Spleen (tissue), 11 donors: ENCODE measurements around the gene NAA16. TPM values are rescaled to one million over a fixed set of nuclear protein-coding genes. Genes with fewer than 3 reads are reported as not detected.

Experiments
- DNase-seq: peaks from one replicate; pipeline ENCODE4 v3.0.0-alpha.2; 2020
- H3K27ac ChIP-seq, 8 donors: fragments of 200-600 bp; sonication (generic) in 7 of 8; 1 replicate in 4 of 8; 2 replicates in 4 of 8; pipeline versions ENCODE4 v1.5.0 to v1.8.0; 2016 to 2021; ENCODE audit warnings: inconsistent platforms in 4 of 8, mild to moderate bottlenecking in 4 of 8, moderate library complexity in 1 of 8
- H3K27me3 ChIP-seq, 7 donors: fragments of 200-600 bp; sonication (generic) in 6 of 7; replicated peaks in 1 of 7; 1 replicate in 4 of 7; 2 replicates in 3 of 7; pipeline versions ENCODE4 v1.5.0 to v1.8.0; 2016 to 2021; ENCODE audit warnings: inconsistent platforms in 3 of 7, mild to moderate bottlenecking in 1 of 7
- H3K36me3 ChIP-seq, 6 donors: fragments of 200-600 bp; sonication (generic) in 5 of 6; 1 replicate in 4 of 6; 2 replicates in 2 of 6; pipeline versions ENCODE4 v1.5.0 to v1.8.0; 2016 to 2021; ENCODE audit warnings: inconsistent platforms in 2 of 6
- H3K4me1 ChIP-seq, 6 donors: fragments of 200-600 bp; sonication (generic) in 5 of 6; 1 replicate in 3 of 6; 2 replicates in 3 of 6; pipeline versions ENCODE4 v1.5.0 to v1.8.0; 2016 to 2021; ENCODE audit warnings: inconsistent platforms in 3 of 6
- H3K4me3 ChIP-seq, 8 donors: fragments of 200-600 bp; sonication (generic) in 7 of 8; 1 replicate in 4 of 8; 2 replicates in 4 of 8; pipeline versions ENCODE4 v1.5.0 to v1.8.0; 2016 to 2021; ENCODE audit warnings: inconsistent platforms in 4 of 8, mild to moderate bottlenecking in 4 of 8, moderate library complexity in 2 of 8
- H3K9me3 ChIP-seq, 8 donors: fragments of 200-600 bp; sonication (generic) in 7 of 8; 1 replicate in 4 of 8; 2 replicates in 4 of 8; pipeline versions ENCODE4 v1.5.0 to v1.8.0; 2016 to 2021; ENCODE audit warnings: inconsistent platforms in 4 of 8
- POLR2A ChIP-seq, 3 donors: fragments of 450-650 bp; IDR thresholded peaks; one replicate each; pipeline ENCODE4 v1.5.1; 2017; ENCODE audit warnings: antibody characterized with exemption in 3 of 3, mild to moderate bottlenecking in 1 of 3
- POLR2AphosphoS5 ChIP-seq, 3 donors: sonication (generic); formaldehyde crosslinking; IDR thresholded peaks; one replicate each; pipeline ENCODE4 v1.5.1; 2017; ENCODE audit warnings: antibody characterized with exemption in 3 of 3
- WGBS, 5 donors: extraction: QIAGEN DNeasy Blood & Tissue Kit in 3 of 5; methylation state at CpG; one replicate each; pipeline versions ENCODE4 v1.1.5 to v1.1.7; 2013 to 2018; 5-methylcytosine and 5-hydroxymethylcytosine counted together
- intact Hi-C: fragments of 100-400 bp; cut with DNase I; formaldehyde crosslinking; loops from one replicate; pipeline ENCODE4 v1.15.0; 2023; ENCODE audit warnings: low total_unique reads
- polyA plus RNA-seq, 3 donors: library from polyadenylated mRNA; stranded (reverse); fragments of 200-250 nt; gene quantifications; one replicate each; pipeline ENCODE4 v1.2.1, GENCODE V29; 2013
- total RNA-seq, 7 donors: library from RNA; depleted of rRNA in 3 of 7; stranded (reverse); fragments of >200 nt in 3 of 7; fragmentation: NEBNext Ultra II Directional in 4 of 7; extraction: Animal tissue kit (Norgen Biotek cat#: 25700) in 4 of 7; gene quantifications; one replicate each; pipeline versions ENCODE4 v1.1.0 to v1.2.1, GENCODE V29; 2016 to 2021
- TF ChIP-seq, protein P1 (sequence below), 11 experiments: fragments of 200-600 bp in 7 of 11; fragments of 450-650 bp in 4 of 11; sonication (generic) in 4 of 11; IDR thresholded peaks in 8 of 11; conservative IDR thresholded peaks in 3 of 11; 1 replicate in 7 of 11; 2 replicates in 4 of 11; pipeline versions ENCODE4 v1.4.0 to v1.8.0; 2016 to 2021; ENCODE audit warnings: antibody characterized with exemption in 11 of 11, inconsistent platforms in 4 of 11, mild to moderate bottlenecking in 1 of 11
- donor health status: healthy with polysubstance abuse.
- donor health status: DM: no; HTN: no; CAD: no; lungs with moderate emphysema.
- donor health status: DM: no; HTN: no; CAD: no.
- donor health status: Bipolar disorder and iron deficiency.
- donor health status: healthy.
- donor health status: DM: no; HTN: no; CAD: no.
- donor health status: DM: yes; HTN: yes; CAD: no.

NAA16 gene
- total and polyA plus RNA-seq, 10 donors: 8.1 to 45.3 (median 26.9) TPM

DNA sequence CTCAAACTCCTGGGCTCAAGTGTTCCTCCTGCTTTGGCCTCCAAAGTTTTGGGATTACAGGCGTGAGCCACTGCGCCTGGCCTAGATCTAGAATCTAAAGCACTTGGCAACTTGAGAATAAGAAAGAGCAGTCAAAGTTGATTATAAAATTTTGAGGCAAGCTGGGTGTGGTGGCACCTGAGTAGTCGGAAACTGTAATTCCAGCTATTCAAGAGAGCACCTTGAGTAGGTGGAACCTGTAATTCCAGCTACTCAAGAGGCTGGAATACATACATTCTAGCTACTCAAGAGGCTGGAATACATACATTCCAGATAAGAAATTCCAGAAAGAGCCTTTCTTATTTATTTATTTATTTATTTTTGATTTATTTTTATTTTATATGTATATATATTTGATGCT lies 8.3 kb upstream of the NAA16 start:
- no peaks in the 10 kb centered on the region for H3K9me3 ChIP-seq
- H3K4me1 ChIP-seq: no peaks in the 10 kb centered on the region
- 93 to 100% (median 98%) methylated on average over 3 of the region's 3 CpGs for WGBS, 5 donors
- intact Hi-C loops: no loop called here
- no peak overlapping the region for H3K4me3 ChIP-seq
- no peaks in the 10 kb centered on the region for H3K36me3 ChIP-seq
- H3K27me3 ChIP-seq: no peaks in the 10 kb centered on the region
- H3K27ac ChIP-seq: no peak overlapping the region
- TF ChIP-seq, protein P1, sequence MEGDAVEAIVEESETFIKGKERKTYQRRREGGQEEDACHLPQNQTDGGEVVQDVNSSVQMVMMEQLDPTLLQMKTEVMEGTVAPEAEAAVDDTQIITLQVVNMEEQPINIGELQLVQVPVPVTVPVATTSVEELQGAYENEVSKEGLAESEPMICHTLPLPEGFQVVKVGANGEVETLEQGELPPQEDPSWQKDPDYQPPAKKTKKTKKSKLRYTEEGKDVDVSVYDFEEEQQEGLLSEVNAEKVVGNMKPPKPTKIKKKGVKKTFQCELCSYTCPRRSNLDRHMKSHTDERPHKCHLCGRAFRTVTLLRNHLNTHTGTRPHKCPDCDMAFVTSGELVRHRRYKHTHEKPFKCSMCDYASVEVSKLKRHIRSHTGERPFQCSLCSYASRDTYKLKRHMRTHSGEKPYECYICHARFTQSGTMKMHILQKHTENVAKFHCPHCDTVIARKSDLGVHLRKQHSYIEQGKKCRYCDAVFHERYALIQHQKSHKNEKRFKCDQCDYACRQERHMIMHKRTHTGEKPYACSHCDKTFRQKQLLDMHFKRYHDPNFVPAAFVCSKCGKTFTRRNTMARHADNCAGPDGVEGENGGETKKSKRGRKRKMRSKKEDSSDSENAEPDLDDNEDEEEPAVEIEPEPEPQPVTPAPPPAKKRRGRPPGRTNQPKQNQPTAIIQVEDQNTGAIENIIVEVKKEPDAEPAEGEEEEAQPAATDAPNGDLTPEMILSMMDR (IDR thresholded peaks at IDR 0.05 in 8 of 11, conservative IDR thresholded peaks at IDR 0.05 in 3 of 11): no peak
- TF ChIP-seq POLR2AphosphoS5 (IDR thresholded peaks at IDR 0.05) (no peak), POLR2A (IDR thresholded peaks at IDR 0.05) (no peak)
- no peak for DNase-seq

DNA sequence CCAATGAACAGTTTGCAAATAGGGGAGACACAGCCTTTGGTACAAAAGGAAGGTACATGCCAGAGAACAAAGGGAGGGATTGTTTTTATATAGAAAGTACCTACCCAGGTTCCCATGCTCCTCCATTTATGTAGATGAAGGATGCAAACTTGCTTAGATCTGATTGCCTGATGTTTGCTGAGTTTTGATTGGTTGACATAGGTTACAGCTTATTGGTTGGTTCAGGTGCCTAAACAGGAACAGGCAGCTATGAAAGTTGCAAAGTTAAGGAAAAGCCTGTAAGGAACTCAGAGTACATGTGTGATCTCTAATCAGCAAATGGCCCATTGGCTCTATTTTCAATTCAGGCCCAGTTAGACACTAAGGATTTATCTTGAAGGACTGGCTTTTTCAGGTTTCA lies 6.5 kb upstream of the NAA16 start:
- H3K27me3 ChIP-seq: no peaks in the 10 kb centered on the region
- H3K36me3 ChIP-seq: no peaks in the 10 kb centered on the region
- H3K4me1 ChIP-seq: no peaks in the 10 kb centered on the region
- intact Hi-C loops: no loop called here
- TF ChIP-seq, protein P1 (IDR thresholded peaks at IDR 0.05 in 8 of 11, conservative IDR thresholded peaks at IDR 0.05 in 3 of 11): no peak
- TF ChIP-seq POLR2AphosphoS5 (IDR thresholded peaks at IDR 0.05): no peak
- TF ChIP-seq POLR2A (IDR thresholded peaks at IDR 0.05): no peak
- H3K27ac ChIP-seq: no peak overlapping the region
- H3K9me3 ChIP-seq: no peaks in the 10 kb centered on the region
- DNase-seq: no peak
- H3K4me3 ChIP-seq: no peak overlapping the region

DNA sequence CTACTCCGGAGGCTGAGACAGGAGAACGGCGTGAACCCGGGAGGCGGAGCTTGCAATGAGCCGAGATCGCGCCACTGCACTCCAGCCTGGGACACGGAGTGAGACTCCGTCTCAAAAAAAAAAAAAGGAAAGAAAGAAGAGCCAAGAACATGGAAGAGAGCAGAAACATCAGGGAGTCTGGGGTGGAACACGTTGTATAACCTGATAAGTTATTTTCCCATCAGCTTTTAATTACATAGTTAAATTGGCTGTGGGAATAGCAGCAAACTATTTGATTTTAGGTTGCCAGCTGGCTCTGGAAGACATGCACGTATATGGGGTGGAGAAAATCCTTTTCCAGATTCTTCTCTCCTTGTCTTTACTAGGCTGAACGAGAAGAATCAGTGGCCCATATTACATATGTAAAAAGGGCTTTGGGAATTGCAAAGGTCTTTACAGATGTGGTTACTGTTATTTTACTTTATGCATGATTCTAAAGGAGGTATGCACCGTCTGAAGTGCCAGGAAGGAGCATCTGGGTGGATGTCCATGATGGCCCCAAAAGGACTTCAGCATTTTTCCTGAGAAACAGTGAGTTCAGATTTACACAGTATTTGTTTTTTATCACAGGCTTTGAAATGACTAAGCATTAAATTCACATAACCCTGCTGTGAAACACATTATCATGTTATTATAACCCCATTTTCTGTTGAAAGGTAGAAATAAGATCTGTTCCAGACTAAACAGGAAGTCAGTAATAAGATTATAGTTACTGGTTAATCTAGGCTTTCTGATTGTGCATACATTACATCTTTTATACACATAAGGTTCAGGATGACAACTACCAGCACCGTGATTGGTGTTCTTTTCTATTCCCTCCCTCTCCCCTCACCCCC lies 4.6 kb upstream of the NAA16 start:
- Histone ChIP-seq H3K4me1 (peaks cover 0 to 10% (median 3%) of the 10 kb centered on the region in 6 donors), H3K9me3 (no peaks in the 10 kb centered on the region), H3K4me3 (no peak overlapping the region), H3K27ac (no peak overlapping the region), H3K27me3 (no peaks in the 10 kb centered on the region), H3K36me3 (no peaks in the 10 kb centered on the region)
- DNase-seq: no peak
- intact Hi-C loops: no loop called here
- TF ChIP-seq POLR2AphosphoS5 (IDR thresholded peaks at IDR 0.05) (no peak), POLR2A (IDR thresholded peaks at IDR 0.05) (no peak)
- TF ChIP-seq, protein P1 (IDR thresholded peaks at IDR 0.05 in 8 of 11, conservative IDR thresholded peaks at IDR 0.05 in 3 of 11): no peak
- WGBS, 5 donors: 88 to 94% (median 90%) methylated on average over 15 of the region's 15 CpGs

DNA sequence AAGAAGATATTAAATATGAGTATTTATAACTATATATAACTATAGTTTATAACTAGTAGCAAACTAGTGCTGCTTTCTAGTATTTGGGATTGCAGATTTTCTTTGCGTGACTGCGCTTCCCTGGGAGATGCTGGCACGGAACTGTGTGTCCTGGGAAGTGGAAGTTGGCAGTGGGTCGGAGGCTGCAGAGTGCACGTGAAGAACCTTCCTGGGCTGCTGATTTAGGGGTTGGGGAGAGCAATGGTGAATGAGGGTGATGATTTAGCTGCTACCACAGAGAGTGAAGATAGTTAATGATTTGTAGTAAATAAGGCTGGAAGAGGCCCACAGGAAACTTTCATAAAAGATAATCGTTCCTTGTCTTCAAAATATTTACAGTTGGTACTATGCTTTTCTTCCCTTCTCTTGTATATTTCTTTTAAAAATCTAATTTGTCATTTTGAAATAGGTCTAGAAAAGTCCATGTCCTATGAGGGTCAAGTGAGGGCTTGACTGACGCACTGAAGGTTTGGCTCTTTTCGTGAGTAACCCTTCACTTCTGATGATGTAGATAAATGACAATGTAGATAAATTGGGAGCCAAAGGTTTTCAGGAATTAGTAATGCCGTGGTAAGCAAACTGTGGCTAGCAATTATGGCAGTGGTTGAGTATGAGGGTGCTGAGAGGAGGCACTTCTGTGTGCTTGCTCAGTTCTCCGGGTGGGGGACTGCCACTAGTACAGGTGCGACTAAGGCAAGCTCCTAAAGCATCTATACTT lies 3.0 kb upstream of the NAA16 start:
- intact Hi-C loops: no loop called here
- Histone ChIP-seq H3K9me3 (no peaks in the 10 kb centered on the region), H3K27ac (no peak overlapping the region), H3K36me3 (no peaks in the 10 kb centered on the region), H3K27me3 (no peaks in the 10 kb centered on the region), H3K4me1 (peaks cover 7 to 23% (median 13%) of the 10 kb centered on the region in 6 donors), H3K4me3 (no peak overlapping the region)
- 79 to 93% (median 87%) methylated on average over 11 of the region's 11 CpGs for WGBS, 5 donors
- no peak for TF ChIP-seq POLR2A (IDR thresholded peaks at IDR 0.05)
- TF ChIP-seq, protein P1 (IDR thresholded peaks at IDR 0.05 in 8 of 11, conservative IDR thresholded peaks at IDR 0.05 in 3 of 11): no peak
- TF ChIP-seq POLR2AphosphoS5 (IDR thresholded peaks at IDR 0.05): no peak
- no peak for DNase-seq
